ENCODE results near the gene BACE2.

GRCh38 chr21:41142051-41142795, 25.7 kb upstream of the BACE2 start:
- TF ChIP-seq EZH2phosphoT487 (IDR thresholded peaks at IDR 0.05; ENCODE audit: low read depth, severe bottlenecking, unreplicated experiment) (no peak), CTCF (IDR thresholded peaks at IDR 0.05; ENCODE audit: poor library complexity) (no peak), EZH2 (IDR thresholded peaks at IDR 0.05; ENCODE audit: borderline replicate concordance) (no peak)
